ENCODE measurements around the gene GLP1R.

The GLP1R gene

DNA sequence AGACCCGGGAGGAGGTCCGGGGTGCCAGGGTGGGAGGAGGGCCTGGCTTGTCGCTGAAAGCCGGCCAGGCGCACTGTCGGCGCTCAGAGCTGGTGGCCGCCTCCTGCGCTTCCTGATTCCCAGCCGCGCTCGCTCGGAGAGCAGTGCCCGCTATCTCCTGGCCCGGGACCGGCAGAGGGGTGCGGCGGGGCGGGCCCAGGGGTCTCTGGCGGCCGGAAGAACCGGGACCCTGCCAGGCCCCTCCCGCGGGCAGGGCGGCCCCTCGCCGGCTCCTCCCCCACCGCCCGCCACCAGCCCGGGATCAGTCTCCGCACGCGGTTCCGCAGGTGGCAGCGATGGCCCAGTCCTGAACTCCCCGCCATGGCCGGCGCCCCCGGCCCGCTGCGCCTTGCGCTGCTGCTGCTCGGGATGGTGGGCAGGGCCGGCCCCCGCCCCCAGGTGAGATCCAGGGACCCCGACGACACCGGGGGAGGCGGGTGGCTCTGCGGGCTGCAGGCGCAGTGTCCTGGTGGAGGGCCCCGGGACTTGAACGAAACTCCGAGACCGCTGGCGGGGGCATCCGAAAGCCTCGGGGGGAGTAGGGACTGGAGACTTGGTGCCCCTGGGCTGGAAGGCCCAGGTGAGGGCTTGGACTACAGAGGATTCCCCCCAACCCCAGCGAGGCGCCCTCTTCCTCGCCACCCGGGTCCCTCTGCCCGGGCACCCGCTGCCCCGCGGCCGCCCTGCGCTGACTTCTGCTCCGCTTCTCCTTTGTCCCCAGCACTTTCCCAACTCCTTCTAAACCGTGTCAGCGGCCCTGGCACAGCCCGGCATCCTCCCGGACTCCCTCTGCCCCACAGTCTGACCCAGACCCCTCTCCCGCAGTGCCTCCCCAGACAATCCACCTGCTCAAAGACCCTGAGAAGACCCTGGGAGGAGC is at the start of gene GLP1R:
GLP1R (plus strand) TSS at position 301 of the 919 bp plus-strand sequence; CDS start at position 361, 60 bp downstream.
- no peak for DNase-seq

DNA sequence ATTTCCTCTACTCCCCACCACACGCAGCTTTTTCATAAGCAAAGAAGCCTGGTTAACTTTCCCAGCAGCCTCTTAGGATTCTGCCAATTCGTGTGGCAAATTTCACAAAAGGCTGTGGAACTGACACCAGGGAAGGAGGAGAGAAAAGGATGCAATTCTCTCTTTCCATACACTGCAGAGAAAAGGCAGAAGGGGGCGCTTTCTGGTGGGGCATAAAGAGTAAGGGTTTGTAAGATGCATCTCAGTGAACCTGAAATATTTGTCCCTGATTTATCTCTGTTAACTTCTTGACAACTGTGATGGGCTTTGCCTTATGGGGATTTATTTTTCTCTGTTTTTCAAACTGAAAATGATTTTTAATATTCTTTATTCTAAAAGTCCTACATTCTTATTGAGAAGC is 45.5 kb upstream of the GLP1R start:
- DNase-seq: no peak

DNA sequence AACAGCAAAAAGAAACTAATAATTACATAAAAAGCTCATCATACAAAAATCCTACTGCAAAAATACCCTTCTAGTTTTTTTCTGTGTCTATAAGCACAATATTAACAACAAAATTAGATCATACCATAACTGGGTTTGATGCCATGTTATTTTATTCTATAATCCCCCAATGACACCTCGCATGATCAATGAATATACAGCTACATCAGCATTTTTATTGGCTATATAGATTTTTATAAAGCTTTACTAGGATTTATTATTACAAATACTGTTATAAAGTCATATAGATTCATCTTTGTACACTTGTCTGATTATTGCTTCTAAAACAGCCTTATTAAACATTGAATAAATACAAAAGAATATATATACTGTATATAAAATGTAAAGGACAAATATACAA is 45.1 kb upstream of the GLP1R start:
- DNase-seq: no peak

GRCh38 chr6:39004801-39005200 is 43.8 kb upstream of the GLP1R start:
- DNase-seq: no peak

DNA sequence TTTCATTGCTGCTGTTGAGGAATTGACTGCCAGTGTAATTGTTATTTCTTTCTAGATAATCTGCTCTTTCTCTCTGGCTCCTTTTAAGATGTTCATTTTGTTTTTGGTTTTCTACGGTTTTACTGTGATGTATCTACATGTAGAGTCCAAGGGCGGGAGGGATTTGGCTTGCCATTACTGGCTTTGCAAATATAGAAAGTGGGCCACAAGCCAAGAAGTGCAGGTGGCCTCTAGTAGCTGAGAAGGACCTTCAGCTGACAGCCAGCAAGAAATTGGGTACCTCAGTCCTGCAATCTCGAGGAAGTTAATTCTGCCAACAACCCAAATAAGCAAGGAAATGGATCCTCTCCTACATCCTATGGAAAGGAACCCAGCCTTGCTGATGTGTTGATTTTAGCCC is 42.8 kb upstream of the GLP1R start:
- no peak for DNase-seq

GRCh38 chr6:39007575-39007974 is 41.0 kb upstream of the GLP1R start:
- no peak for DNase-seq

DNA sequence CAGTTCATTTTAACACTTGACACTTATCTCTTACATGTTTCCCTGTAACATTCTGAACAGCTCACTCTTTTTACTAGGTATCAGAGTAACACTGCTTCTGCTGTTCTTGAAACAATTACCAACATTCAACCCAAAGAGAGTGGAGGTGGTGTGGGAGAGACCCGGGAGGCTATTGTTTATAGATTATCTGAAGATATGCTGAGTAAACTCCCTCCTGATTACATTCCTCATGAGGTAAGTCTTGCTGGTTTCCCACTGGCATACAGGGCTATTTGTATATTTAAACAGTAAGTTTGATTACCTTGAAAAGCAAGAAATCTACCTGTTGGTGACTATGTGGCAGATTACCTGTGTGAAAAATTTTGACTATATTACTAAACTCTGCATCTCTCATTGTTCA is 39.8 kb upstream of the GLP1R start:
- no peak for DNase-seq

- no peak for DNase-seq
Measured at GRCh38 chr6:39009476-39009875, 39.1 kb upstream of the GLP1R start.

DNA sequence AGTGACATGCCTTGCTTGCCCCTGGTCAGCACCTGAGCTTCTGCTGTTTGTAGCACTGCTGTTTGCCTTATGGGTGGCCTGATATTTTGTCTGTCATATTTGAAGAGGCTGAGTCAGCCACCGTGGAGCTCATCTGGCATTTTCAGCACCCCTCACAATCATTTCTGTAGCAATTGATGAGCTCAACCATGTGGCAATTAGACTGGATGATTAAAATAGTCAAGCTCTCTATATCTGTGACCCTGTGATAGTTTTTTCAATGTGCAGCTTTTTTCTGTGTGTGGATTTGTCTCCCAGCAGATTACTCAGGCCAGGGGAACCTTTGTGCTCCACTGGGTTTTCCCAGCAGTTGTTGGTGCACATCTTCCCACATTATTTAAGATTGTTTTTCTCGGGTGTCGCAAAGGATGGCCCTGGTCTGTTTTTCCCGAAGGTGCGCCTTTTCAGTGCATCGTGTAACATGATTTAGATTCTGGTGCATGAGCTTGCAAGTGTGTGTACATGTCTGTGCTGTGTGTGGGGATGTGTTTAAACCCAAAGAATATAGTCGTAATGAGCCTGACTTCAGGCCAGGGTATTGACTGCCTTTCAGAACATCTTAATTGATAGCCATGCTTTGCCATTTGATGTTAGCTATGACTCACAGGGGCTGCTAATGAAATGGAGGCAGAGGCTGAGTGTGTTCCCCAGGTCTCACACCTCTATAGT is 31.6 kb upstream of the GLP1R start:
- DNase-seq: no peak

DNA sequence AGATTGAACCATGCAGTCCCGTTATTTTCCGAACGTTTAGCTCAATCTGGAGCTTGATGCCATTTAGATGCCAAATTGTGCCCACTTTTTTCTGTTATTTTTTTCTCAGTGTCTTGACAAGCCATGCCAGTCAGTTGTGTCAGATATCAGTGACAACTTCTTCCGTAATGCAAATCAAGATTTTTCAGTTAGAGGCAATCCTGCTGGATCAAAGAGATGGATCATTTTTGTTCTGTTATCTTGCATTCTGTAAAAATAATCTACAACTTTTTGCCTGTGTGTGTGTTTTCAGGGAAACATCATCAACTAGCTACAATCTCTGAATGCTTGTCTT is 31.1 kb upstream of the GLP1R start:
- no peak for DNase-seq

GRCh38 chr6:39018103-39018502 is 30.5 kb upstream of the GLP1R start:
- DNase-seq: no peak

DNA sequence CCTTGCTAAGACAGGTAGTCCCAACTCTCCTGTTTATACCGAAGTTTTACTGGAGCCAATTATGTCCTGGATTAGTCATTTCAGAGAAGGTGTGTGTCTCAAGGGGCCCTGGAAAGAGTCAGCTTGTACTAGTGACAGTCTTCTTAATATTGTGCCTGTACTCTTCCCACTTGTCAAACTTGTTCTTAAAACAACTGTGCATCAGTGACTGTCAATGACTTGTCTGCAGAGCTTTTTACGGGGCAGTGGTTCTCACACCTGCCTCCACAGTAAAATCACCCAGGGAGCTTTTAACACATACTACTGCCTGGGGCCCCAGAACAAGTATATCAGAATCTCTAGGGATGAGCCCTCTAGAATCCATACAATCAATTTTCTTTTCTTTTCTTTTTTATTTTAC is 28.4 kb upstream of the GLP1R start:
- DNase-seq: no peak

DNA sequence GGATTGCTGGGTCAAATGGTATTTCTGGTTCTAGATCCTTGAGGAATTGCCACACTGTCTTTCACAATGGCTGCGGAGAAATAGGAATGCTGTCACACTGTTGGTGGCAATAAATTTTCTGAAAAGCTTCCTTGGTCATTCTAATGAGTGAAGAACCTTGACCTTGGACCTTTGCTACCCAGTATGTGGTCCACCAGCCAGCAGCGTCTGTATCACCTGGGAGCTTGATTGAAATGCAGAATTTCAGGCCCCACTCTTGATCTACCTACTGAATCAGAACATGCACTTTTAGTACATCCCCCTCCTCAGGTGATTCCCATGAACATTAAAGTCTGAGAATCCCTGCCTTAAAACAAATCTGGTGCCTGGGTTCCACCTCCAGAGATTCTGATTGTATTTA is 27.5 kb upstream of the GLP1R start:
- no peak for DNase-seq

- DNase-seq: no peak
Measured at GRCh38 chr6:39021779-39022178, 26.8 kb upstream of the GLP1R start.

DNA sequence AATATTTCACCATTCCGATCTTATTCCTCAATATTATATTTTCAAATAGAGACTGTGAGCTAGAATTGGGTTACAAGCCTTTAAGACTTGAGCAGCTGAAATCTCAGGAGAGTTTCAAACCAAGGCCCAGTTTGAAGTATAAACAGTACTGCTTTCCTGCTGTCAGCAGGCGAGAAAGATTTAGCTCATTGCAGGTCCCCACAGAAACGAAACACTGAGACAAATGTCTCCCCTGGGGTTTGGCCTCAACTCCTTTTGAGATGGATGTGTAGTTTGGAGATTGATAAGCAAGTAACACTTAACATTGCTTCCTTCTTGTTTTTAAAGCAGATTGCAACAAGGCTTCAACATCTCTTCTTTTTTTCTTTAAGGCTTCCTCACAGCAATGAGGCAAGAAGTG is 22.4 kb upstream of the GLP1R start:
- no peak for DNase-seq

DNA sequence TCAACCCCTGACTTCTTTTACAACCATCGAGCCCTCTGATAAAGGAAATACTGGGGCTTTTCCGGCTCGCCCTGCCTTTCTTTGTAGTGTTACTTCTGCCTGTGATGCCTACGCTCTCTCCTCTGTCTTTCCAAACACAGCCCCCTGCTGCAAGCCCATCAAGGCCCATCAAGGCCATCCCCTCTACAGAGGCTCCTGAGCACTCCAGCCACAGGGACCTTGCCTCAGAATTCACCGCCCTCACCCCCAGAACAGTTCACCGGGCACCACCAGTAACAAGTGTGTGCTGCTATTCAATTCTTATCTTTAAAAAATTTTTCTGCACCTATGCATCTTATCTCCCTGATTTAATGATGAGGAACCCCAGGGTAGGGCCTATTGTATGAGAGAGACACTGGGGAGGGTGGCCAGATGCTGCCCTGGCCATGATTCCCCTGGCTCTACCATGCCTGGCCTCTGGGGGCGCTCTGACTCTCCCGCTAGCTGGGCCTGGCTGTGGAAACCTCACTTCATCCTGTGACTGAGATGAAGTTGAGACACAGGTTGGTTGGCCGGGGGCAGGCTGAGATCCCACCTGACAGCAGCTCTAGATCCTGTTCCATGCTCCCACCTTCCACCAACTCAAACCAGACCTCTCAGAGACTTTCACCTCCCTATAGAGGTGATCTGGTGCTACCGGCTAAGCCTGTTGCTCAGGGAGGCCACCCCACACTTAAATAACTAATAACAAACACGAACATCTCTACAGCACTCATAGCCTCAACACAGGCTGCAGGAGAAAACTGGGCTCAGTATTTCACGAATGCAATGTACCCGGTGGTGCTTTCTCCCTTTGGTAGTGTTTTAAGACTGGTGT is 19.2 kb upstream of the GLP1R start:
- DNase-seq: peak; percentile 29

DNA sequence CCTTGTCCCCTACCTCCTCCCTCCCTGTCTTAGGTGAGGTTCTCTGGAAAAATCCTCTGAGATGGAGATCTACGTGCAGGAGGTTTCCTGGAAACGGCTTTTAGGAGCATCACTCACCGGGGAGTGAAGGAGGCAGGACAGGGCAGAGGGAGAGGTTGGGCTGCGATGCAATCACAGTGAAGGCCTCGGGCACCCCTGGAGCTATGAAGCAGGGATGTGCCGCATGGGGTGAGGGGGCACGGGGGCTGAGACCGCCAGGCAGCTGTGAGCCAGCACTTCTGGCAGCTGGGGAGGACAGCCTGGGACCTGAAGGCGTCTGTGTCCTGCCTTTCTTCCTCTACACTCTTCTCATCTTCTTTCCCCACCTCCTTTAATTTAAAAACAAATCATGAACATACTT is 12.9 kb upstream of the GLP1R start:
- no peak for DNase-seq

GRCh38 chr6:39037082-39037508 is 11.5 kb upstream of the GLP1R start:
- no peak for DNase-seq

- no peak for DNase-seq
Measured at GRCh38 chr6:39037707-39038106, 10.9 kb upstream of the GLP1R start.

- no peak for DNase-seq
Measured at GRCh38 chr6:39040080-39040673, 8.4 kb upstream of the GLP1R start.

GRCh38 chr6:39041072-39041471 is 7.5 kb upstream of the GLP1R start:
- no peak for DNase-seq

- DNase-seq: no peak
Measured at GRCh38 chr6:39043776-39044175, 4.8 kb upstream of the GLP1R start.

GRCh38 chr6:39044181-39044580 is 4.4 kb upstream of the GLP1R start:
- no peak for DNase-seq

Measured in EL (cell line).